ENCODE data around the gene SLC38A4.

SLC38A4 gene

DNA sequence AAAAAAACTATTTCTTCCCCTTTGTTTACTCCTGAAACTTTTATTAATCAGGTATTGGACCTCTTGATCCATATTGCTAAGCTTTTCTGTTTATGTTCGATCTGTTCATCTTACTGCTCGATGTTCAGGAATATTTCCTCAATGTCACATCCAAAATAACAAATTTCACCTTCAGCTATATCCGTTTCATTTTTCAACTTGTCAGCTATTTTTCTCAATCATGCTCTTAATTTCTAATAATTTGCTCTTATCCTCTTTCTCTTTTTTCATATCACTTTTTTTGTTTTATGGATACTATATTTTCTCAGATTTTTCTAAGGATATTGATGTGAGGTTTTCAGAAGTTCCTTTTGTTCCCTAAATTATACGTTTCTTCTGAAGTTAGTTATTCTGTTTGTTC, 29.8 kb downstream of the SLC38A4 start:
- Histone ChIP-seq H3K9me2 (replicated peaks; ENCODE audit: insufficient read depth, low read length) (no peaks in the 10 kb centered on the region), H3K9ac (ENCODE audit: low read length) (no peak overlapping the region), H3K36me3 (ENCODE audit: low read length) (no peaks in the 10 kb centered on the region; the same call in 1 of the 2 replicates), H3K4me2 (ENCODE audit: low read depth, low read length, poor library complexity, severe bottlenecking) (no peak overlapping the region), H3K79me2 (ENCODE audit: insufficient read depth, low read length) (no peaks in the 10 kb centered on the region), H3K4me3 (ENCODE audit: insufficient read depth, low read length, poor library complexity, severe bottlenecking) (no peak overlapping the region), H3F3A (ENCODE audit: insufficient read depth) (no peaks in the 10 kb centered on the region), H3K27ac (ENCODE audit: low read depth, low read length) (no peak overlapping the region), H2AFZ (ENCODE audit: low read depth, low read length, severe bottlenecking) (no peak overlapping the region), H3K27me3 (ENCODE audit: low read length) (no peaks in the 10 kb centered on the region), H4K20me1 (ENCODE audit: low read depth, low read length) (no peaks in the 10 kb centered on the region), H3K9me3 (ENCODE audit: insufficient read depth, low read length) (no peaks in the 10 kb centered on the region)
- TF ChIP-seq CTCF (IDR thresholded peaks at IDR 0.05; ENCODE audit: insufficient read depth, low read length, poor library complexity, severe bottlenecking) (no peak), EZH2phosphoT487 (conservative IDR thresholded peaks at IDR 0.05; ENCODE audit: low read length) (no peak)

GRCh38 chr12:46794593-46795190, 31.1 kb downstream of the SLC38A4 start:
- no peaks in the 10 kb centered on the region for H3K27me3 ChIP-seq (ENCODE audit: low read length)
- no peak overlapping the region for H3K4me2 ChIP-seq (ENCODE audit: low read depth, low read length, poor library complexity, severe bottlenecking)
- no peaks in the 10 kb centered on the region for H3K9me3 ChIP-seq (ENCODE audit: insufficient read depth, low read length)
- H3F3A ChIP-seq (ENCODE audit: insufficient read depth): no peaks in the 10 kb centered on the region
- TF ChIP-seq CTCF (IDR thresholded peaks at IDR 0.05; ENCODE audit: insufficient read depth, low read length, poor library complexity, severe bottlenecking) (no peak), EZH2phosphoT487 (conservative IDR thresholded peaks at IDR 0.05; ENCODE audit: low read length) (no peak)
- H3K9ac ChIP-seq (ENCODE audit: low read length): no peak overlapping the region
- no peak overlapping the region for H2AFZ ChIP-seq (ENCODE audit: low read depth, low read length, severe bottlenecking)
- no peaks in the 10 kb centered on the region for H3K79me2 ChIP-seq (ENCODE audit: insufficient read depth, low read length)
- no peak overlapping the region for H3K4me3 ChIP-seq (ENCODE audit: insufficient read depth, low read length, poor library complexity, severe bottlenecking)
- no peaks in the 10 kb centered on the region for H4K20me1 ChIP-seq (ENCODE audit: low read depth, low read length)
- no peaks in the 10 kb centered on the region for H3K9me2 ChIP-seq (replicated peaks; ENCODE audit: insufficient read depth, low read length)
- no peak overlapping the region for H3K27ac ChIP-seq (ENCODE audit: low read depth, low read length)
- no peaks in the 10 kb centered on the region; the same call in 1 of the 2 replicates for H3K36me3 ChIP-seq (ENCODE audit: low read length)

DNA sequence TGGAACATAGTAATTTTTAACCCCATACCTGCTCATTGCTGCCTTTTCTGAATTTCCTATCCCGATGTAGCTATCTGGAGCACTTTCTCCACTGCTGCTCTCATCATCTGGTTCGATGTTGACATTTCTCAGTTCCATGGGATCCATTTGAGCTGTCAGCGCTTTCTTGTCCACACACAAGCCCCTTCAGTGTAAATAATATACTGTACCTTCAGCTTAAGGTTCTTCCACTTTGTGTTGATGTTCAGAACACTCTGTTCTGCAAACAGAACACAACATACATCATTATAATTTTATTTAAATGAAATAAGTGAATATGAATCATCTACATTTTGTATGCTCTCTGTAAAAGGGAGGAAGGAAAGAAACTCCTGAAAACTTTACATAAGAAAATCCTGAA, 32.9 kb downstream of the SLC38A4 start:
- Histone ChIP-seq H3K79me2 (ENCODE audit: insufficient read depth, low read length) (no peaks in the 10 kb centered on the region), H3F3A (ENCODE audit: insufficient read depth) (no peaks in the 10 kb centered on the region), H3K27ac (ENCODE audit: low read depth, low read length) (no peak overlapping the region), H3K9me2 (replicated peaks; ENCODE audit: insufficient read depth, low read length) (no peaks in the 10 kb centered on the region), H3K36me3 (ENCODE audit: low read length) (no peaks in the 10 kb centered on the region; the same call in 1 of the 2 replicates), H3K4me3 (ENCODE audit: insufficient read depth, low read length, poor library complexity, severe bottlenecking) (no peak overlapping the region), H3K9ac (ENCODE audit: low read length) (no peak overlapping the region), H2AFZ (ENCODE audit: low read depth, low read length, severe bottlenecking) (no peak overlapping the region), H4K20me1 (ENCODE audit: low read depth, low read length) (no peaks in the 10 kb centered on the region), H3K27me3 (ENCODE audit: low read length) (no peaks in the 10 kb centered on the region), H3K9me3 (ENCODE audit: insufficient read depth, low read length) (no peaks in the 10 kb centered on the region), H3K4me2 (ENCODE audit: low read depth, low read length, poor library complexity, severe bottlenecking) (no peak overlapping the region)
- TF ChIP-seq CTCF (IDR thresholded peaks at IDR 0.05; ENCODE audit: insufficient read depth, low read length, poor library complexity, severe bottlenecking) (no peak), EZH2phosphoT487 (conservative IDR thresholded peaks at IDR 0.05; ENCODE audit: low read length) (no peak)
